Endometrium (tissue), 2 donors: Measurements from ENCODE around the gene BCOR.

Experiments used
- FAIRE-seq: peaks from 2 replicates; lab custom pipeline; 2012; peaks lifted over from hg19 to GRCh38; lab: Jason Lieb, UNC
- donor health status: control.
- donor health status: control.

Gene BCOR

DNA sequence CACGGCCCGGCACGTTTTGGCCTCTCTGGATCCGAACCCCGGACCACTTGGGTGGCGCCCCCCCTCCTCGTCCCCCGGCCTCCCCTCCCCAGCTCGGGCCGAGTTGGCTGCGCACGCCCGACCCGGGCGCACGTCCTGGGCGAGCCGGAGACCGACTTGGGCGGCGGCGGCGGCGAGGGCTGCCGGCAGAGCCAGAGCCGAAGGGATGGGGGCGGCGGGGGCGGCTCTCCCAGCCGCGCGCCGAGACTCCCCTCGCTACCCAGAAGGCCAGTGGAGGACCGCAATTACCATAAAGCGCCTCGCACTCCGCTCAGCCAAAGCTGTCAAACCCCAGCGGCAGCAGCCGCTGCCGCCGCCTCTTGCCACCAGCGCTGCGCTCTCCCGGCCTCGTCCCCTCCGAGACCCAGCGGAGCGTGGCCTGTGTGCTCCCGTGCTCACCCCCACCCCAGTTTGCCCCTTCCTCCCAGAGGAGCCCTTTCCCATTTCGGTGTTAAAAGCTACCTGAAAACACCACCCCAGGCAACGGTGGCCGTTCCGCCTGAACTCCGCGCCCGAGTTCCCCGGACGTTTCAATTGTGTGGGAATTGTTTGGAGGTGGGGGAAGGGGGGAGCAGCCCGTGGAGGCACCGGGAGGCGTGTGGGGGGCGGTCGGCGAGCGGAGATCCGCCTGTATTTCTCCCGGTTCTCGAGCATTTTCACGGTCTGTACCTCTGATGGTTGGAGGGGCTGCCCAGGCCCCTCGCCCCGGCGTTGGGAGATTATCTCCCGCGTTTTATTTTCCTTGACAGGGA is 701 bp upstream of the BCOR start:
- FAIRE-seq, result no peak

DNA sequence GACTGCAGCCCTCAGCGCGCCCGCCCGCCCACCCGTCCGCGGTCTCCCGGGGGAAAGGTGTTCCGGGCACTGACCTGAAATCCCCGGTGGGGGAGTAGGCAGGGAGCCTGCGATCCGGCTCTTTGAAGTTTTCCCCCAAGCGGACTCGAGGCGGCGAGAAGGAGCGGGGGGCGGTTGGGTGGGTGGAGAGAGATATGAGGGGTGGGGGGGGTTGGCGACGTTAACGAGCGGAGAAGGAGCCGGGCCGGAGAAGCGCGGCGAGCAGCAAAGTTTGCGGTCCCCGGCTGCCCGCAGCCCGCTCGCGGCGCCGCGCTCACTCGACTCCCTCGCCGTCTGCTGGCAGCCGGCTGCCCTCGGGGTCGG is 636 bp downstream of the BCOR start:
- no peak for FAIRE-seq

DNA sequence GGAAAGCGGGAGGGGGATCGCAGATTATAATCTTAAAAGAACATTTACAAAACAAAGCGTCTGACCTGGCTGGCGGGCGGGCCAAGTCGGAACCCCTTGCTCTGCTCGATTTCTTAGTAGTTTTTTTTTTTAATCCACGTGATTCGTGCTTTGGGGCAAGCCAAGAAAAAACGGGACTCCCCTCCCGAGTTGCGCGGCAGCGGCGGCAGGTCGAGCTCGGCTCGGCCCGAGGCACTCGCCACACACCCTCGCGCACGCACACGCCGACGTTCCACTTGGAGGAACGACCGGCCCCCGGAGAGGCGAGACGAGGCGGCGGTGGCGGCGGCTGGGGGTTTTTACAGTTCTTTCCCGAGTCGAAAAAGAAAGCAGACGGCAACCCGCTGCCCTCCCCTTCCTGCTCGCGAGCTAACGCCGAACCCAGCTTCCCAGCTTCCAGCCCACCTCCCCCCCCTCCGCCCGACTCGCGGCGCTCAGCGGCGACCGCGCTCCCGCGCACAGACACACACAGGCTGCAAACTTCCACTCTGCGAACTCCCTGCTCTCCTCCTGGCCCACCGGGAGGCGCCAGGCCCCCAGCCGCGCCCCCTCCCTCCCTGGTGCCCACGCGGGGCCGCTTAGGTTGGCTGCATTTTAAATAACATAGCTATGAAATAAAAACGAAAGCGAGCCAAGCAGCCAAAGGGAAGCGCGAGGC is 1.2 kb downstream of the BCOR start:
- FAIRE-seq, result no peak

- no peak for FAIRE-seq
Observed at GRCh38 chrX:40095583-40096394, 2.0 kb downstream of the BCOR start.

- FAIRE-seq, result no peak
Observed at GRCh38 chrX:40094900-40095582, 2.7 kb downstream of the BCOR start.

- no peak for FAIRE-seq
Observed at GRCh38 chrX:40094041-40094899, 3.5 kb downstream of the BCOR start.

DNA sequence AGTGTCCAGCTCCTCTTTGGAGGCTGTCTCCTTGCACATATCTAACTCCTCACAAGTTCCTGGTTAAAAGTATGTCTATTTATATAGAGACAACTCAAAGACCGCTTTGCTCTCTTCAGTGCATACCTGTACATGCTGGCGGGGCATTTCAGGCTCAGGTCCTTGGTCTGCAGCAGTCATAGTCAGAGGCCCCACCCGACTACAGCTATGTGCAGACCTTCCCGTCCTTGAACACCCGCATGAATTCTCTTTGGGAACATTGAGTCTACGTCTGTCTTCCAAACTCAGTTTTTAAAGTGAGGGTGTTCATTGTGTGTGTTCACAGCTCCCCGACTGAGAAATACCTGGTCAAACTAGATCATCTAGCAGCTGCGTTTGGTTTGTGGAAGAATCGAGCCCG is 4.2 kb downstream of the BCOR start:
- no peak for FAIRE-seq

GRCh38 chrX:40092808-40093435 is 4.8 kb downstream of the BCOR start:
- no peak for FAIRE-seq

- FAIRE-seq, result no peak
Observed at GRCh38 chrX:40091691-40092421, 5.9 kb downstream of the BCOR start.

DNA sequence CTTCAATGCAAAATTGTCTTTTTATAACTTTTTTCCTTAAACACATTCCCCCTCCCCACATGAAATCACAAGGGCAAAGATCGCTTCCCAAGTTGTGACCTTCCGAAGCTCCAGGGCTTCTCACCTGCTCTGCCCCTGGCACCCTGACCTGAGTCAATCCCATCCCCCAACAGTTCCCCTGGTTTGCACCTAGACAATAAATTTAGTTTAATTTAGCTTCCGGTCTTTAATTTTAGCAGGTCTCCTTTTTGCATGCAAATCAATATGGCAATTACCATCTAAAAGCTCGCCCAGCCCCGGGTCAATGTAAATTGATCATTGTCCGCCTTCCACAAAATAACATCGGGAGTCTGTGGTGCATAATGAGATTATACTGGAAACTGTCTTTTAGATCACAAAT is 6.8 kb downstream of the BCOR start:
- no peak for FAIRE-seq

DNA sequence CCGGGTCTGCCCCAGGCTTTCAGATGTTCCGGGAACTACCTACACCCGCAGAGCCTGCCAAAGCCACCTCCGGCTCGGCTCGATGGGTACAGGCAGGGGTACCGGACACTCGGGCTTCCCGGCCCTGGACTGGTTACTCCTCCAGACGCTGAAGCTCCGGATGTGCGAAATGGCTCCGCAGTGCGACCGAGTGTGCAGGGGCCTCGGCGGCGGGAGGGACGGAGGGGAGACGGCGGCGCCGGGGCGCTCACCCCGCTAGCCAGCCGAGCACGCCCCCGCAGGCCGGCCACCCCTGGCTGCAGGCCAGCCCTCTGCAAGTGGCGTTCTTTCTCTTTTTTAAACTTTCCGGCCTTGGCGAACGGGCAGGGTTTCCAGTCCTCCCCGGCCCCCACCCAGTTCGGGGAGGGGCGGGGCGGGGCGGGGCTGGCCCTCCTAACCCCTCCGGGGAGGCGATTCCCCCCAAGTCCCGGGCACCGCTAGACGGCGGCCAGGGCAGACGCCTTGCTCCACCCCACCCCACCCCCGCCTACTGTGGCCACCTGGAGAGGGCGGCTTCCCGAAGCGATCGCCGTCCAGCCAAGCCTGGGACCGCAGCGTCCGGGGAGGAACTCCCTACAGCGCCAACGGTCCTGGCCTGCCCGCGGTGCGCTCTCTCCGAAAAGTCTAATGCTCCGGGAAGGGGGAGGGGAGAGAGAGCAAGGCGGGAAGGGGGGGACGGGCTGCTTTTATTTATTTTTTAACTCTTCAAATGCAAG is 7.5 kb downstream of the BCOR start:
- no peak for FAIRE-seq

GRCh38 chrX:40088803-40089540 is 8.8 kb downstream of the BCOR start:
- FAIRE-seq, result no peak

DNA sequence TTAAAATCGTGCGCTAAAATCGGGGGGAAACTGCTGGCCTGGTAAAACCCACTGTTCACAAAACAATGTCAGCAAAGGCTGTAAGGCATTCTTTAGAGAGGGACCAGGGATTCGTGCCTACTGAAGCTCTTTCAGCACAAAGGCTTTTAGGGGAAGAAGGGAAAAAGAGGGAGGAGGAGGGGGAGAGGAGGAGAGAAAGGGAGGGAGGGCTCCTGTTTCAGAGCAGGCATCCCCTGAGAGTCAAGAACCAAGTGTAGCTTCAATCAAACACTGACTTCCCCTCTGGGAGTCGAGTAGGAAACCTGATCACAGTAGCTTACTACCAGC is 9.5 kb downstream of the BCOR start:
- FAIRE-seq, result no peak

DNA sequence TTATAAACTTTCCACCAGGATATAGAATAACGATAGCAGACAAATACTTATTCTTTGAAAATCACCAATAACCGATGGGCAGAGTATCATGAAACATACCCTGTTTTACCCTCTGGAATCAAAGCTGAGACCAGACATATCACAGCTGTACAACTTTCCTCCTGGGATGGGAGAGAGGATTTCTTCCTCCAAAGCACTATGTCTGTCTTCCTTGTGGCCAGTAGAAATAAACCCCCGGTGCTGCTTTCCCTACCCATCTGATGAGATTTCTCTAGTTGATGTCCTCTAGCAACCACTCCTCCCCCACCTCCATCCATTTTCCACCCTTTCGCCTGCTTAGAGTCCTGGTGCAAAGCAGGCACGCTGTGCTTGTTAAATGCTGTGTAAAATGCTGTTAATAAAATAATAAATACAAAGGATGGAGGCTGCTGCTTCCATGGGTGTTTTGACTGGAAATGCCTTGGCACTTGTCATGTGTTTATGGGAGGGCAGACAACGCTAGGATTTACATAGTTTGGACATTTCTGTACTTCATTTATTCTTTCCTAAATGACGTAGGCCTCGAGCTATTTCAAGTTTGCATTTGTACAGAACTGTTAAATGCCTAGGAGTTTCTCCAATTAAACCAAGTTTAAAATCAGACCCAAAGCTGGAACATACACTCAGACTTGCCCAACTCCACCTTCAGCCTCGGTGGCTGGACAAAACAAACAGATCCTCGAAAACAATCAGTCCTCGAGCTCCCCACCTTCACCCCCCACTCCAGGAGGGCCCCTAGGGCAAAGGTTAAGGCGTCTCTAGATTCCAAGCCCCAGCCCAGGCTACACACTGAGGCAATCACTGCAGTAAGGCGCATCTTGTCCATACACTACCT is 10.1 kb downstream of the BCOR start:
- FAIRE-seq, result no peak

DNA sequence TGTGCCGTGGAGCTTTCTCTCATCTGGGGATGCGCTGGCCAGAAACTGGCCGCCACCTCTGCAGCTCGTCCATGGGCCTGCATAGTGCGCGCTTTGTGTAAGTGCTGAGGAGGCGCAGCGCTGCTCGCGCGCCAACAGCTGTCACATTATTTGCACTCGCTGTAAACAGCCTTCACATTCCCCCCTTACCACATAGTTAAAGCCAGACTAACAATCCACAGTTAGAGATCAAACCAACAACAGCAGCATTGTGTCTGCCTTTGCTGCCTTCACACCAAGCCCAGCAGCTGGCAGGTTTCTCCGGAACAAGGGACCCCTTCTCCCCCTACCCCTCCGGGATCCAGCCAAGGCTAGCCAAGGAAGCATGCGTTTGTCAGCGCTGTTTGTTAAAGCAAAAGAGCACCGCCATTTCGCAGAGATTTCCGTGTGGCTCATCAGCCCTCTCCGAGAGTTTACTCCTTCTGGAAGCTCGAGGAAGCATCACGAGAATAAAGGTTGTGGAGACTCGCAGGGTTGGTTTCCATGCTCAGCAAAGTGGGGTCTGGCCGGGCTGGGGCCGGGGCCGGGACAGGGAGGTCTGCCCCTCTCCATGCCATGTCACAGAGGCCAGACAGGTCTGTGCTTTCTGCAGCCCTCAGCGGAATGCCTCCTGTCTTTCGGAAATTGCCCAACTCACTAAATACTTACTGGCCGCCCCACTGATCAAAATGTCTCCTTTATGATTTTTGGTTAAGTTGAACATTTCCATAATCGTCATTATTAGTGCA is 11.0 kb downstream of the BCOR start:
- no peak for FAIRE-seq

DNA sequence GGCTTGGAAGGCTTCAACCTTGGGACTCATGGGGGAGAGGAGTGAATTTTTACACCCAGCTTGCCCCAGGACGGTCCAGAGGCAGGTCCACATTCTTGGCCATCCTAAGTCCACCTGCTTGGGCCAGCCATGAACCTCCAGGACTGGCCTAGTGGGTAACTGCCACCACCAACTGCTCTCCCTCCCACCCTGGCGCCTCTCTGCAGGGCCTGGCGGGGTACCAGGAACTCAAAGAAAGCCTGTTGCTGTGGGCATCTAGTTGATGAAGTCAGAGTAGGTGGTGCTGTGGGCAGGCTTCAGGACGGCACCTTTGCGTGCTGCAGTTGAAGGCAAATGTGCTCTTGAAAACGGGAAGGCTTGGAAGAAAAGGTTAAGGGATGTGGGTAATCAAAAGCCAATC is 12.0 kb downstream of the BCOR start:
- no peak for FAIRE-seq

DNA sequence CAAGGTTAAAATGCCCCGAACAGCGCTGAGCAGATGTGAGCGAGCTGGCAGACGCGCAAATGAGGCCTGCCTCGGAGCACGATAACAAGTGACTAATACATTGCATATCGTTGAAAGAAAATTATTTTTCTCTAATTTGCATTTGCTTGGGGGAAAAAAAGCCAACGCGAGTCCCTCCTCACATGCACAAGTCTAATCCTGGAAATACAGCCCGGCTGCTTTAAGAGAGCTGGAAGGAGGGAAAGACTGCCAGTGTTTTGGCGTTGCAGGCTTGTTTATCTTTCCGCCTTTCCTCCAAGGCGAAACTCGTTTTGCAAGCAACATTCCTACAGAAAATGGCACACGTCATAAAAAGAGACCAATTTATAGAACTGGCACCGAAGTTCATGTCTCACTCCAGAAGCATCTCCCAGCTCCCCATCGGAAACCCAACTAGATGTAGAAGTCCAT is 12.6 kb downstream of the BCOR start:
- no peak for FAIRE-seq
